HG03135 (cell line): Measurements from ENCODE around the gene OR52I2.
A peak's percentile ranks its signal among the peaks of the same experiment; 100 is the strongest.

Source experiments
- ATAC-seq: cut with Tn5 transposase; IDR thresholded peaks from one replicate; pipeline ENCODE4 v1.9.1; 2021; ENCODE audit warnings: mild to moderate bottlenecking, moderate library complexity; ENCODE audit not compliant: unreplicated experiment

The OR52I2 gene

GRCh38 chr11:4607781-4608666 is 26.5 kb downstream of the OR52I2 start, which contains the start of gene TRIM68:
TSS of gene TRIM68 (minus strand) at chr11:4608231. CDS start at chr11:4605504, 2,727 bp downstream.
- ATAC-seq = peak; percentile 100

- no peak for ATAC-seq
Measured at GRCh38 chr11:4610258-4610935, 28.9 kb downstream of the OR52I2 start.

GRCh38 chr11:4611986-4612385 is 30.4 kb downstream of the OR52I2 start:
- ATAC-seq = no peak

- no peak for ATAC-seq
Measured at GRCh38 chr11:4615856-4616444, 34.4 kb downstream of the OR52I2 start.

- ATAC-seq = no peak
Measured at GRCh38 chr11:4619514-4619913, 38.0 kb downstream of the OR52I2 start.

GRCh38 chr11:4626207-4627099 is 44.9 kb downstream of the OR52I2 start:
- no peak for ATAC-seq

- no peak for ATAC-seq
Measured at GRCh38 chr11:4636136-4636535, 54.6 kb downstream of the OR52I2 start.

GRCh38 chr11:4636962-4637661 is 55.6 kb downstream of the OR52I2 start, which contains the start of gene OR51D1:
TSS of gene OR51D1 (plus strand) at chr11:4637477. CDS start at chr11:4639791, 2,314 bp downstream.
- ATAC-seq = peak; percentile 97

GRCh38 chr11:4637662-4638047 is 56.1 kb downstream of the OR52I2 start:
- ATAC-seq = no peak

GRCh38 chr11:4639931-4640330 is 58.4 kb downstream of the OR52I2 start:
- ATAC-seq = no peak

- no peak for ATAC-seq
Measured at GRCh38 chr11:4641501-4641900, 60.0 kb downstream of the OR52I2 start.

GRCh38 chr11:4642043-4642442 is 60.5 kb downstream of the OR52I2 start:
- ATAC-seq = no peak
